Posterior cingulate gyrus (tissue), 11 donors: Measurements from ENCODE around the gene VPS35.

Source experiments
- DNase-seq, 10 donors: peaks; one replicate each; pipeline versions ENCODE4 v3.0.0 to v3.0.0-alpha.2; 2020 to 2021; ENCODE audit warnings: mixed read lengths in 3 of 10
- intact Hi-C: fragments of 100-400 bp; cut with DNase I; formaldehyde crosslinking; loops from one replicate; pipeline ENCODE4 v1.15.1; 2023

The VPS35 gene

DNA sequence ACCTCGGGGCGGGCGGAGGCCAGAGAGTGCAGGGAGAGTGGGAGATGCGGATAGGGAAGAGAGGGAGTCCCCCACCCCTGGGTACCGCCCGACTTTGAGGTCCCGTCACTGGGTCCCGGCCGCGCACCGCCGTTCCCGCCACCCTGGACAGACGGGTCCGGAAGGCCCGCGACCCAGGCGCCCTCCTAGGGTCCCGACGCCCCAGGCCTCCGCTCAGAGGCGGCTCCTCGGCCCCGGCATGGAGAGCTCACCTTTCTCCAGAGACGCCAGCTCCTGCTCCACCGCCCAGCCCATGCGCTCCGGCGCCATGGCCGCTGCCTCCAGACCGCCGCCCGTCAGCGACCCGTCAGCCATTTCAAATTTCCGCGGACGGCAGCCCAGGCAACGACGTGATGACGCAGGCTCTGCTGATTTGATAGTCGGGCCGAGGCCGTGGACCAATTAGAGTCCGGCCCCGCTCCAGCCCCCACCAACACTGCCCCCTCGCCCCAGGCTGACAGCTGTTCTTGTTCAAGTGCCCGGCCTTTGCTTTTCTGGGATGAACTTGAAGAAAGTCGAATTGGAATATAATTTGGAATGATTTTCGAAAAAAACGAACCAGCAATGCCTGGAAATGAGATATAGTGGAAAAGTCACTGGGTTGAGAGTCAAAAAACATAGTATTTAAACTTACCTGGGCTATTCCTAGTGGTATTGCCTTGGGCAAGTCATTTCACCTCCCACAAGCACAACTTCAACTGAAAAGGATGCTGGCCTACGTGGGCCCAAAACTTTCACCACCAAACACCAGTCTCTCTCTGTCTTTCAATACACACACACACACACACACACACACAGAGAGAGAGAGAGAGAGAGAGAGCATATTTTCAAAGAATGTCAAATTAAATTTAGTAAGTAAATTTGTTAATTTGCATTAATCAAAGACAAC is 67.7 kb downstream of the VPS35 start, which contains the start of gene SHCBP1:
SHCBP1 (minus strand) TSS at position 374 of the 928 bp plus-strand sequence; CDS start at position 354, 20 bp downstream.
- peak; percentile 62 to 96 (median 76) for DNase-seq

DNA sequence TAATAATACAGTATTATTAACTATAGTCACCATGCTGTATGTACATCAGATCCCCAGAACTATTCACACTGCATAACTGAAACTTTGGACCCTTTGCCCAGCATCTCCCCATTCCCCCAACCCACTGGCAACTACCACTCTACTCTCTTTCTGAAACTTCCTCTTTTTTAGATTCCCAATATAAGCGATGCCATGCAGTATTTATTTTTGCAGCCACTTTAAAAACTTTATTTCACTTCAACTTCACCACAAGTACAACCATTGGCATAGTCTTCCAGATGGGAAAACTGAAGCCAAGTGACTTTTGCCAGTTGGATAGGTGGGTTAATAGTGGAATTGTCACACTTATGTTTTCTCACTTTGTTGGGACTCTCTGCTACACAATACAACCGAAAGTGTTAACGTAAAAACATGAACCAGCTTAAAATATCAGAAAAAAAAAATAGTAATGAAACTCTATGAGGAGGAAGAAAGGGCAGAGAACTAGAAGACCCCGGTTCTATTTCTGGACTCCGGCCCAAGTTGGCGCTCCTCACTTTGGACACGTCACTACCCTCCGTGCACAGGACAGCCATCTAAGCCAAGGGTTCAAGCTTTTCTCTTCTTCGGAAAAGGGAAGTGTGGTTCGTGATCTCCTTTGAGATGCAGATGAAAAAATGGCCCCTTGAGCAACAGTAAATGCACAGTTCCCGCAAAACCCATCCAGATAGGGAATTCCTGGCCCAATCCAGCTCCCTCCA is 68.5 kb downstream of the VPS35 start:
- intact Hi-C loops: no loop called here
- DNase-seq: peak in 1 of 10 donors; percentile 25

More for the DNA sequence above, 67.7 kb downstream of the VPS35 start, which contains the start of gene SHCBP1:
- intact Hi-C loops: no loop called here

- no peak for DNase-seq
- intact Hi-C loops: no loop called here
Measured at GRCh38 chr16:46618516-46618915, 70.5 kb downstream of the VPS35 start.

DNA sequence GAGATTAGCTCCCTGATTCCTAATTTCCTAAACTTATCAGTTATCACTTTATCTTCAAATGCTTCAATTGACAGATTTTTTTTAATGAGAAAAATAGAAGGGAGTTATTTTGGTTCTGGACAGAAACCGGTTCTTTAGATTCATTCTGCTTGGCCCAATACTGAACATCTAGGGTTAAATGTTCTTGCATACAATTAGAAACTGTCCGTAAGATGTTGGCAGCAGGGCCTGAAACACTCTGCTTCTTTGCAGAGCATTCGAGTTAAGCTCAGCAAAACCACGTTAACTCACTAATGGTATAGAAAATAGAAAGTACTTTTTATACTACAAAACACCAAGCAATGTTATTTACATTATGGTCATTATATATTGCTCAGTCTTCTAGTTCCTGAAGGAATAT is 75.0 kb downstream of the VPS35 start:
- intact Hi-C loops: no loop called here
- DNase-seq: no peak

DNA sequence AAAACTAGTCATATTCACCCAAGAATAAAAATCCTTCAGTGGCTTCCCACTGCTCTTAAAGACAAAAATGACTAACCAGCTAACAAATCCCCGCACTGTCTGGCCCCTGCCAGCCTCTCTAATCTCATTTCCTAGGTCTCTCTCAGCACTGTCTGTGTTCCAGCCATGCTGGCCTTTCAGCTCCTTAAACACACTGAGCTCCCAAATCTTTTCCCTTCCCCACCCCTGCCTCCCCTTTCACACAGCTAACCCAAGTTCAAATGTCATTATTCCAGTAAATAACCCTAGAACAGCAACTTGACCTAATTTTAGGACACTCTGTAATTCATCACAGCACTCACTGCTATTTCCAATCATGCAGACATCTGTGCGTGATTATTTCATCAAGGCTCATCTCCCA is 75.6 kb downstream of the VPS35 start:
- intact Hi-C loops: no loop called here
- no peak for DNase-seq

GRCh38 chr16:46612121-46612520 is 76.9 kb downstream of the VPS35 start:
- no peak for DNase-seq
- intact Hi-C loops: no loop called here

DNA sequence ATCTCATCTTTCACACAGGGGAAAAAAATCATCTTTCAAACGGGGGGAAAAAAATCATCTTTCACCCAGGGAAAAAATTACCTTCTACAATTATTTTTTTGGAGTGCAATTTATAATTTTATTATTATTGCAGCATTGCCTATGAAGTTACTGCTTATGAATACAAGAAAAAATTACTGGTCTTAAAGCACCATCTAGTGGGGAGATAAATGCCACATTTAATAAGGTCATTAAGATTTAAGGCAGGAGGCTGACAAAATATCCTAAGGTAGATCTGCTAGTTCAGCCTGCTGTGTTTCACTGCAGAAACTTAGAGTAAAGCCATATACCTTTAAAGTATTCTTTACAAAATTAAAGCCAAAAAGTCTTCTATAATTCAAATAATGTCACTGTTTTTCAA is 81.4 kb downstream of the VPS35 start:
- intact Hi-C loops: loop anchor here (1.0 kb wide), 1 partner anchor 53 kb away; no protein-coding TSS in a partner anchor
- DNase-seq: no peak

DNA sequence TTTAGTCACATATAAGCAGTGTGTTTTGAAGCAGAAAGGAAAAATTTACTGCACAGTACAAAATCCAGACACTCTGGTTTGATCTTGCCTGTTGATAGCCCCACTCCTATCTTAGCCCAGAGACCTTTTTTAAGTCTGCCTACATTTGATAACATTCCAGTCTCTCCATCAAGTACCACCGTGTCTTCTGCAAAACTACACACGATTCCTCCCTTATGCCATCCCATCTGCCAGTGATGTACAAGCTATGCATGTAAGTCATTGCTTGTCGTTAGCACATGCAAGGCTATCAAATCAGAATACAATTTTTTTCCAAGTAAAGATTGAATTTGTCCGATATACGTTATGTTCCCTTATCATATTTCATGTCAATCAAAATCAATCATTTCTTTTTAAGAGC is 82.7 kb downstream of the VPS35 start:
- no peak for DNase-seq
- intact Hi-C loops: no loop called here
